Astrocyte (in vitro differentiated cells and primary cell): Measurements from ENCODE around the gene LCE1D.

Experiments used
- EZH2 ChIP-seq: IDR thresholded peaks from 2 replicates; pipeline ENCODE4 v1.6.1; 2012; ENCODE audit warnings: mild to moderate bottlenecking, low read length, inconsistent platforms; ENCODE audit not compliant: insufficient read depth
- TF ChIP-seq, protein P1 (sequence below): IDR thresholded peaks from 2 replicates; pipeline ENCODE4 v1.5.1; 2011; ENCODE audit warnings: low read depth, mild to moderate bottlenecking, inconsistent platforms, low read length, moderate library complexity; ENCODE audit not compliant: insufficient read depth

DNA sequence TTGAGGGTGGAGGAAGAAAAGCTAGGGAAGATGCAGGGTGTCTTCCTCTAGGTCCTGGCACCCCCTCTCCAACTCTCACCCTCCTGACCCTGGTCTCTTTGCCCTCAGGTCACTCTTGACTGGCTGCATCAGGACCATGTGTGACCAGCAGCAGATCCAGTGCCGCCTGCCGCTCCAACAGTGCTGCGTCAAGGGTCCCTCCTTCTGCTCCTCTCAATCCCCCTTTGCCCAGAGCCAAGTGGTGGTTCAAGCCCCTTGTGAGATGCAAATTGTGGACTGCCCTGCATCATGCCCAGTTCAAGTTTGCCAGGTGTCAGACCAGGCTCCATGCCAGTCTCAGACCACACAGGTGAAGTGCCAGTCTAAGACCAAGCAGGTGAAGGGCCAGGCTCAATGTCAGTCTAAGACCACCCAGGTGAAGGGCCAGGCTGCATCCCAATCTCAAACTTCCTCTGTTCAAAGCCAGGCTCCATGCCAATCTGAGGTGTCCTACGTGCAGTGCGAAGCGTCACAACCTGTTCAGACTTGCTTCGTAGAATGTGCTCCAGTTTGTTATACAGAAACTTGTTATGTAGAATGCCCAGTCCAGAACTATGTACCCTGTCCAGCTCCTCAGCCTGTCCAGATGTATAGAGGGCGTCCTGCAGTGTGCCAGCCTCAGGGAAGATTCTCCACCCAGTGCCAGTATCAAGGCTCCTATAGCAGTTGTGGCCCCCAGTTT is 36.9 kb upstream of the LCE1D start:
- TF ChIP-seq, protein P1, sequence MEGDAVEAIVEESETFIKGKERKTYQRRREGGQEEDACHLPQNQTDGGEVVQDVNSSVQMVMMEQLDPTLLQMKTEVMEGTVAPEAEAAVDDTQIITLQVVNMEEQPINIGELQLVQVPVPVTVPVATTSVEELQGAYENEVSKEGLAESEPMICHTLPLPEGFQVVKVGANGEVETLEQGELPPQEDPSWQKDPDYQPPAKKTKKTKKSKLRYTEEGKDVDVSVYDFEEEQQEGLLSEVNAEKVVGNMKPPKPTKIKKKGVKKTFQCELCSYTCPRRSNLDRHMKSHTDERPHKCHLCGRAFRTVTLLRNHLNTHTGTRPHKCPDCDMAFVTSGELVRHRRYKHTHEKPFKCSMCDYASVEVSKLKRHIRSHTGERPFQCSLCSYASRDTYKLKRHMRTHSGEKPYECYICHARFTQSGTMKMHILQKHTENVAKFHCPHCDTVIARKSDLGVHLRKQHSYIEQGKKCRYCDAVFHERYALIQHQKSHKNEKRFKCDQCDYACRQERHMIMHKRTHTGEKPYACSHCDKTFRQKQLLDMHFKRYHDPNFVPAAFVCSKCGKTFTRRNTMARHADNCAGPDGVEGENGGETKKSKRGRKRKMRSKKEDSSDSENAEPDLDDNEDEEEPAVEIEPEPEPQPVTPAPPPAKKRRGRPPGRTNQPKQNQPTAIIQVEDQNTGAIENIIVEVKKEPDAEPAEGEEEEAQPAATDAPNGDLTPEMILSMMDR, result no peak
- no peak for TF ChIP-seq EZH2
